ENCODE measurements around the gene NPR3.

GRCh38 chr5:32709750-32710549 is 1.2 kb upstream of the NPR3 start:
- no peak for TF ChIP-seq POLR2A (IDR thresholded peaks at IDR 0.05)
- peak in 2 of 3 experiments; percentile 40 to 44 for TF ChIP-seq CTCF (IDR thresholded peaks at IDR 0.05)
